ENCODE measurements around the gene DACT2.

The DACT2 gene

GRCh38 chr6:168300975-168301647 is 18.5 kb downstream of the DACT2 start:
- no peak overlapping the region for H3K4me3 ChIP-seq (replicated peaks in 1 of 2; ENCODE audit: low read depth in 2 of 2, low read length in 2 of 2)
- no peak for DNase-seq (ENCODE audit: low read depth in 2 of 2)
- TF ChIP-seq, protein P1, sequence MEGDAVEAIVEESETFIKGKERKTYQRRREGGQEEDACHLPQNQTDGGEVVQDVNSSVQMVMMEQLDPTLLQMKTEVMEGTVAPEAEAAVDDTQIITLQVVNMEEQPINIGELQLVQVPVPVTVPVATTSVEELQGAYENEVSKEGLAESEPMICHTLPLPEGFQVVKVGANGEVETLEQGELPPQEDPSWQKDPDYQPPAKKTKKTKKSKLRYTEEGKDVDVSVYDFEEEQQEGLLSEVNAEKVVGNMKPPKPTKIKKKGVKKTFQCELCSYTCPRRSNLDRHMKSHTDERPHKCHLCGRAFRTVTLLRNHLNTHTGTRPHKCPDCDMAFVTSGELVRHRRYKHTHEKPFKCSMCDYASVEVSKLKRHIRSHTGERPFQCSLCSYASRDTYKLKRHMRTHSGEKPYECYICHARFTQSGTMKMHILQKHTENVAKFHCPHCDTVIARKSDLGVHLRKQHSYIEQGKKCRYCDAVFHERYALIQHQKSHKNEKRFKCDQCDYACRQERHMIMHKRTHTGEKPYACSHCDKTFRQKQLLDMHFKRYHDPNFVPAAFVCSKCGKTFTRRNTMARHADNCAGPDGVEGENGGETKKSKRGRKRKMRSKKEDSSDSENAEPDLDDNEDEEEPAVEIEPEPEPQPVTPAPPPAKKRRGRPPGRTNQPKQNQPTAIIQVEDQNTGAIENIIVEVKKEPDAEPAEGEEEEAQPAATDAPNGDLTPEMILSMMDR (IDR thresholded peaks at IDR 0.05; ENCODE audit: low read depth, low read length), result no peak

GRCh38 chr6:168299541-168300511 is 19.8 kb downstream of the DACT2 start:
- no peak for DNase-seq (ENCODE audit: low read depth in 2 of 2)
- TF ChIP-seq, protein P1 (IDR thresholded peaks at IDR 0.05; ENCODE audit: low read depth, low read length), result no peak
- no peak overlapping the region for H3K4me3 ChIP-seq (replicated peaks in 1 of 2; ENCODE audit: low read depth in 2 of 2, low read length in 2 of 2)

GRCh38 chr6:168297643-168298042 is 21.9 kb downstream of the DACT2 start:
- TF ChIP-seq, protein P1 (IDR thresholded peaks at IDR 0.05; ENCODE audit: low read depth, low read length), result no peak
- no peak for DNase-seq (ENCODE audit: low read depth in 2 of 2)
- H3K4me3 ChIP-seq (replicated peaks in 1 of 2; ENCODE audit: low read depth in 2 of 2, low read length in 2 of 2), result no peak overlapping the region

- TF ChIP-seq, protein P1 (IDR thresholded peaks at IDR 0.05; ENCODE audit: low read depth, low read length), result no peak
Observed at GRCh38 chr6:168294901-168295300, 24.7 kb downstream of the DACT2 start.

DNA sequence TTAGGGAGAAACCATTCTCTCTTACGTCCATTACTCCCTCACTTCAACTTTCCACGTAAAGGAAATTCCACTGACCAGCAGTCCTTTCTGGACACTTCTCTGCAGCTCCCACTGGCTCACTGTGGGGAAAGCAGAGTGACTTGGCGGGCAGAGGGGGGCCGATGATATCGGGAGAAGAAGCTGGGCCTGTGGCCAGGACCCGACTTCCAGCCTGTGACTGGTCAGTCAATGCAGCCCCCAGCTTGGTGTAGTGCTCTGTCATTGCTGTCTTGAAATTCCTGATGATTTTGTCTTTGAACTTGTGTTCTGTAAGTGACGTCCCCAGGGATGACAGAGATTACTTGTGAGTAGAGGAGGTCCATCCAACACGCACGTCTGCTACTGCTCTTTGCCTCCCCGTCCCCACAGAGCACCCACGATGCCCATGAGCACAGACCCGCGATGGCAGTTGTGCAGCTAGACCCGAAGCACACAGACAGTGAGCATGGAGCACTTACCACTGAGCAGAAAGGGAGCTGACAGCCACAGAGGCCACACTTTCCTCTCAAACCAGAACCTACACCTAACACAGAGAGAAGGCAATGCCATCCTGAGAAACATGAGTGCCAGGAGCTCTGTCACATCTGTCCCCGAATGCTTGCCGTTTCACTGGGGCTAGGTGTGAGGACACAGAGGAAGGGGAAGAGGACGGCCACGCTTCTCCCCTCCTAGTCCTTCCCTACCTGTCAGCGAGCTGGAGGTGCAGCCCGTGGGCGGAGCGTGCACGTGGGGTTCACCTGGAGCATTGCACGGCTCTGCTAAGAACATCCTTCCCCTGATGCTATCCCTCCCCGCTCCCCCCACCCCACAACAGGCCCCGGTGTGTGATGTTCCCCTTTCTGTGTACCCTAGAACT is 25.7 kb downstream of the DACT2 start:
- TF ChIP-seq, protein P1 (IDR thresholded peaks at IDR 0.05; ENCODE audit: low read depth, low read length), result no peak
- H3K4me3 ChIP-seq (replicated peaks in 1 of 2; ENCODE audit: low read depth in 2 of 2, low read length in 2 of 2), result no peak overlapping the region
- DNase-seq (ENCODE audit: low read depth in 2 of 2), result peak in 1 of 2 donors; percentile 24

More at GRCh38 chr6:168294901-168295300, 24.7 kb downstream of the DACT2 start:
- DNase-seq (ENCODE audit: low read depth in 2 of 2), result no peak
- H3K4me3 ChIP-seq (replicated peaks in 1 of 2; ENCODE audit: low read depth in 2 of 2, low read length in 2 of 2), result no peak overlapping the region

GRCh38 chr6:168292826-168293225 is 26.8 kb downstream of the DACT2 start:
- H3K4me3 ChIP-seq (replicated peaks in 1 of 2; ENCODE audit: low read depth in 2 of 2, low read length in 2 of 2), result no peak overlapping the region
- TF ChIP-seq, protein P1 (IDR thresholded peaks at IDR 0.05; ENCODE audit: low read depth, low read length), result no peak
- DNase-seq (ENCODE audit: low read depth in 2 of 2), result no peak
